ENCODE measurements around the gene CFAP20DC.

GRCh38 chr3:58776231-58776630, 273.6 kb downstream of the CFAP20DC start:
- no peak for TF ChIP-seq POLR2A (IDR thresholded peaks at IDR 0.05; ENCODE audit: low read length)
- no peak for TF ChIP-seq CTCF (IDR thresholded peaks at IDR 0.05)
- no peak for TF ChIP-seq EP300 (IDR thresholded peaks at IDR 0.05)

Measured in A549 (cell line).